Astrocyte (in vitro differentiated cells and primary cell): Measurements from ENCODE around the gene IBA57. TPM values are rescaled to one million over a fixed set of nuclear protein-coding genes. Genes with fewer than 3 reads are reported as not detected.

Experiments
- DNase-seq: peaks from one replicate; pipeline ENCODE4 v3.0.0-alpha.2; 2010; ENCODE audit warnings: low read depth
- FAIRE-seq: peaks from 2 replicates; lab custom pipeline; 2011; peaks lifted over from hg19 to GRCh38; lab: Jason Lieb, UNC
- H2AFZ ChIP-seq: 2 replicates; pipeline ENCODE4 v1.6.0; 2012; ENCODE audit warnings: low read depth, low read length, inconsistent platforms
- H3K27ac ChIP-seq: 2 replicates; pipeline ENCODE4 v1.5.1; 2011; ENCODE audit warnings: low read depth, low read length, inconsistent platforms
- H3K27me3 ChIP-seq: 2 replicates; pipeline ENCODE4 v1.6.0; 2011; ENCODE audit warnings: low read length, inconsistent platforms; ENCODE audit not compliant: insufficient read depth
- H3K36me3 ChIP-seq: 2 replicates; pipeline ENCODE4 v1.5.1; 2011; ENCODE audit warnings: low read length, inconsistent platforms; ENCODE audit not compliant: insufficient read depth
- H3K4me1 ChIP-seq: 2 replicates; pipeline ENCODE4 v1.5.1; 2011; ENCODE audit warnings: low read length, inconsistent platforms; ENCODE audit not compliant: insufficient read depth
- H3K4me2 ChIP-seq: 2 replicates; pipeline ENCODE4 v1.6.0; 2012; ENCODE audit warnings: low read length, inconsistent platforms
- H3K4me3 ChIP-seq: 2 replicates; pipeline ENCODE4 v1.5.1; 2011; ENCODE audit warnings: low read depth, mild to moderate bottlenecking, low read length, inconsistent platforms; ENCODE audit not compliant: insufficient read depth
- H3K79me2 ChIP-seq: 2 replicates; pipeline ENCODE4 v1.6.0; 2012; ENCODE audit warnings: mild to moderate bottlenecking, low read length, inconsistent platforms; ENCODE audit not compliant: insufficient read depth
- H3K9ac ChIP-seq: 2 replicates; pipeline ENCODE4 v1.6.0; 2012; ENCODE audit warnings: mild to moderate bottlenecking, low read length, inconsistent platforms
- H3K9me3 ChIP-seq: 2 replicates; pipeline ENCODE4 v1.5.1; 2012; ENCODE audit warnings: low read depth, mild to moderate bottlenecking, low read length, inconsistent platforms; ENCODE audit not compliant: insufficient read depth
- H4K20me1 ChIP-seq: 2 replicates; pipeline ENCODE4 v1.6.0; 2012; ENCODE audit warnings: low read length, inconsistent platforms; ENCODE audit not compliant: insufficient read depth
- H3K27ac Mint-ChIP-seq: one replicate; pipeline ENCODE4 v1.8.0; 2021; ENCODE audit warnings: mild to moderate bottlenecking, mixed read lengths; ENCODE audit not compliant: unreplicated experiment
- H3K27me3 Mint-ChIP-seq: one replicate; pipeline ENCODE4 v1.8.0; 2021; ENCODE audit warnings: low read depth, mixed read lengths; ENCODE audit not compliant: unreplicated experiment
- H3K36me3 Mint-ChIP-seq: one replicate; pipeline ENCODE4 v1.8.0; 2021; ENCODE audit warnings: low read depth, mixed read lengths; ENCODE audit not compliant: unreplicated experiment
- H3K4me1 Mint-ChIP-seq: one replicate; pipeline ENCODE4 v1.8.0; 2021; ENCODE audit warnings: low read depth, mixed read lengths; ENCODE audit not compliant: unreplicated experiment
- H3K4me3 Mint-ChIP-seq: one replicate; pipeline ENCODE4 v1.8.0; 2021; ENCODE audit warnings: mild to moderate bottlenecking, moderate library complexity, mixed read lengths; ENCODE audit not compliant: unreplicated experiment
- H3K9me3 Mint-ChIP-seq: one replicate; pipeline ENCODE4 v1.8.0; 2021; ENCODE audit warnings: mild to moderate bottlenecking, mixed read lengths; ENCODE audit not compliant: unreplicated experiment
- EZH2 ChIP-seq: IDR thresholded peaks from 2 replicates; pipeline ENCODE4 v1.6.1; 2012; ENCODE audit warnings: mild to moderate bottlenecking, low read length, inconsistent platforms; ENCODE audit not compliant: insufficient read depth
- total RNA-seq: library from RNA; stranded (reverse); gene quantifications from 2 replicates; pipeline ENCODE4 v1.2.1, GENCODE V29; 2021
- TF ChIP-seq, protein P1 (sequence below): IDR thresholded peaks from 2 replicates; pipeline ENCODE4 v1.5.1; 2011; ENCODE audit warnings: low read depth, mild to moderate bottlenecking, inconsistent platforms, low read length, moderate library complexity; ENCODE audit not compliant: insufficient read depth

Gene IBA57
- total RNA-seq, 1 donor from 2014 or later, result 4.9 TPM

DNA sequence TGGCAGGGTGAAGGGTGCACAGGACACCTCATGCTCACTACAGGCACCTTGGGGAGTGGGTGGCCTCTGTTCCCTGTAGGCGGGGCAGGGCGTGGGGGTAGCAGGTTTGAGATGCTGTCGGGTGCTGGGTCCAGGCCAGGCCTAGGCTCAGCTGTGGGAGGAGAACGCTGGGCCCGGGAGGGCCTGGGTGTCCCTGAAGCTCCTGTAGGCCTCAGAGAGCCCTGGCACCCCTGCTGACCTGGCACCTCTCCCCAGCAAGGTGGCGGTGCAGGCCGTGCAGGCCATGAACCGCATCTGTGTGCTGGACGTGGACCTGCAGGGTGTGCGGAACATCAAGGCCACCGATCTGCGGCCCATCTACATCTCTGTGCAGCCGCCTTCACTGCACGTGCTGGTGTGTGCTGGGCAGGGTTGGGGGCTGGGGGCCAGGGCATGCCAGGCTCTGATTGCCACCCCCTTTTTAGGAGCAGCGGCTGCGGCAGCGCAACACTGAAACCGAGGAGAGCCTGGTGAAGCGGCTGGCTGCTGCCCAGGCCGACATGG, 18.4 kb upstream of the IBA57 start:
- no peaks in the 10 kb centered on the region for H3K9me3 ChIP-seq
- no peak overlapping the region for H3K9ac ChIP-seq
- H3K4me3 Mint-ChIP-seq, result no peak overlapping the region
- peaks cover 28% of the 10 kb centered on the region for H3K4me1 ChIP-seq
- H3K27ac Mint-ChIP-seq, result no peak overlapping the region
- no peak overlapping the region for H3K4me3 ChIP-seq
- no peaks in the 10 kb centered on the region for H3K27me3 ChIP-seq
- H3K36me3 Mint-ChIP-seq, result peaks cover 3% of the 10 kb centered on the region
- DNase-seq (no peak), FAIRE-seq (no peak)
- H3K4me2 ChIP-seq, result no peak overlapping the region
- peaks cover 6% of the 10 kb centered on the region for H3K36me3 ChIP-seq
- H3K27ac ChIP-seq, result no peak overlapping the region
- H4K20me1 ChIP-seq, result peaks cover 73% of the 10 kb centered on the region
- no peak for TF ChIP-seq EZH2
- TF ChIP-seq, protein P1, sequence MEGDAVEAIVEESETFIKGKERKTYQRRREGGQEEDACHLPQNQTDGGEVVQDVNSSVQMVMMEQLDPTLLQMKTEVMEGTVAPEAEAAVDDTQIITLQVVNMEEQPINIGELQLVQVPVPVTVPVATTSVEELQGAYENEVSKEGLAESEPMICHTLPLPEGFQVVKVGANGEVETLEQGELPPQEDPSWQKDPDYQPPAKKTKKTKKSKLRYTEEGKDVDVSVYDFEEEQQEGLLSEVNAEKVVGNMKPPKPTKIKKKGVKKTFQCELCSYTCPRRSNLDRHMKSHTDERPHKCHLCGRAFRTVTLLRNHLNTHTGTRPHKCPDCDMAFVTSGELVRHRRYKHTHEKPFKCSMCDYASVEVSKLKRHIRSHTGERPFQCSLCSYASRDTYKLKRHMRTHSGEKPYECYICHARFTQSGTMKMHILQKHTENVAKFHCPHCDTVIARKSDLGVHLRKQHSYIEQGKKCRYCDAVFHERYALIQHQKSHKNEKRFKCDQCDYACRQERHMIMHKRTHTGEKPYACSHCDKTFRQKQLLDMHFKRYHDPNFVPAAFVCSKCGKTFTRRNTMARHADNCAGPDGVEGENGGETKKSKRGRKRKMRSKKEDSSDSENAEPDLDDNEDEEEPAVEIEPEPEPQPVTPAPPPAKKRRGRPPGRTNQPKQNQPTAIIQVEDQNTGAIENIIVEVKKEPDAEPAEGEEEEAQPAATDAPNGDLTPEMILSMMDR, result no peak
- H3K27me3 Mint-ChIP-seq, result no peaks in the 10 kb centered on the region
- peaks cover 67% of the 10 kb centered on the region for H3K79me2 ChIP-seq
- no peak overlapping the region for H2AFZ ChIP-seq
- no peaks in the 10 kb centered on the region for H3K9me3 Mint-ChIP-seq
- H3K4me1 Mint-ChIP-seq, result peaks cover 18% of the 10 kb centered on the region

- Histone ChIP-seq H3K4me2 (no peak overlapping the region), H3K4me1 (peaks cover 23% of the 10 kb centered on the region), H3K79me2 (peaks cover 62% of the 10 kb centered on the region), H2AFZ (no peak overlapping the region), H3K9ac (no peak overlapping the region), H3K4me3 (no peak overlapping the region), H3K9me3 (no peaks in the 10 kb centered on the region), H3K36me3 (peaks cover 6% of the 10 kb centered on the region), H3K27me3 (no peaks in the 10 kb centered on the region), H3K27ac (no peak overlapping the region), H4K20me1 (peaks cover 68% of the 10 kb centered on the region)
- H3K4me1 Mint-ChIP-seq, result peaks cover 14% of the 10 kb centered on the region
- H3K9me3 Mint-ChIP-seq, result no peaks in the 10 kb centered on the region
- H3K36me3 Mint-ChIP-seq, result peaks cover 5% of the 10 kb centered on the region
- TF ChIP-seq, protein P1, result no peak
- no peak for TF ChIP-seq EZH2
- no peak overlapping the region for H3K27ac Mint-ChIP-seq
- H3K27me3 Mint-ChIP-seq, result no peaks in the 10 kb centered on the region
- no peak overlapping the region for H3K4me3 Mint-ChIP-seq
- no peak for DNase-seq
- no peak for FAIRE-seq
Observed at GRCh38 chr1:228147768-228148167, 17.8 kb upstream of the IBA57 start.

GRCh38 chr1:228148196-228148861, 17.3 kb upstream of the IBA57 start:
- no peak for TF ChIP-seq EZH2
- TF ChIP-seq, protein P1, result no peak
- Histone ChIP-seq H3K9me3 (no peaks in the 10 kb centered on the region), H3K4me1 (peaks cover 22% of the 10 kb centered on the region), H4K20me1 (peaks cover 62% of the 10 kb centered on the region), H3K79me2 (peaks cover 56% of the 10 kb centered on the region), H2AFZ (no peak overlapping the region), H3K36me3 (peaks cover 6% of the 10 kb centered on the region), H3K4me2 (no peak overlapping the region), H3K4me3 (no peak overlapping the region), H3K27ac (no peak overlapping the region), H3K9ac (no peak overlapping the region), H3K27me3 (no peaks in the 10 kb centered on the region)
- H3K36me3 Mint-ChIP-seq, result peaks cover 3% of the 10 kb centered on the region
- no peak overlapping the region for H3K27ac Mint-ChIP-seq
- H3K4me3 Mint-ChIP-seq, result no peak overlapping the region
- H3K27me3 Mint-ChIP-seq, result no peaks in the 10 kb centered on the region
- FAIRE-seq (no peak), DNase-seq (no peak)
- no peaks in the 10 kb centered on the region for H3K9me3 Mint-ChIP-seq
- peaks cover 9% of the 10 kb centered on the region for H3K4me1 Mint-ChIP-seq
